ENCODE results near the gene GFAP.

GFAP gene

DNA sequence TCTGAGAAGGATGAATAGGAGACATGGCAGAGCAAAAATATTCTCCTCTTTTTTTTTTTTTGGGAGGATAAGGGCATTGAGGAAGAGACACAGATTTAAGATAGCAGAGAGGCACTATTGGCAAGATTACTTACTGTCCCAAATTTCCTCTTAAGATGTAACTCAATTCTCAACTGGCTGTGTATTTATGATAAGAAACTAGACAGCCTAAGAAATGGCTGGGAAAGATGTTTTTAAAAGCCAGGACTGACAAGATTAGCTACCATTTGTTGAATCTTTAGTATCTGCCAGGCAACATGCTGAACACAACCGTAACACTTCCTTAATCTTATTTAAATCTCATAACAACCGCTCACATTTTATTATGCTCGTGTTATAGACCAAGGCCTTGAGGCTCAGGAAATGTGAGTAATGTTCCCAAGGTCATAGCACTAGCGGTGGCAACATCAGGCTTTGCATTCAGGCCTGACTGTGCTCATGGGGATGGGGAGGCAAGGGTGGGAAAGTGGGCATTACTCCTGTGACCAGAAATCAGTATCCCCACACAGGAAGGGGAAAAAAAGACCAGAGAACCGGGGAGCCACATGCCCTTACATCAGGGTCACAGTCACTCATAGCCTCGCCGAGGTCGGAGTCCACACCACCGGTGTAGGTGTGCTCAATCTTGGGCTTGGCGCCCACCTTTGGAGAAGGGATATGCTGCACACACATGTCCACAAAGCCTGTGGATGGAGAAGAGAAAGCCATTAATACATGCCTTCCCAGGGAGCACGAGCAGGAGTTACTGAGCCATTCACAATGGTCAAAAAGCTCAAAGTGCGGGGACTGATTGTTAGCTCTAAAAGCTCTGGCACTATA, 52.0 kb downstream of the GFAP start:
- TF ChIP-seq, protein P1, sequence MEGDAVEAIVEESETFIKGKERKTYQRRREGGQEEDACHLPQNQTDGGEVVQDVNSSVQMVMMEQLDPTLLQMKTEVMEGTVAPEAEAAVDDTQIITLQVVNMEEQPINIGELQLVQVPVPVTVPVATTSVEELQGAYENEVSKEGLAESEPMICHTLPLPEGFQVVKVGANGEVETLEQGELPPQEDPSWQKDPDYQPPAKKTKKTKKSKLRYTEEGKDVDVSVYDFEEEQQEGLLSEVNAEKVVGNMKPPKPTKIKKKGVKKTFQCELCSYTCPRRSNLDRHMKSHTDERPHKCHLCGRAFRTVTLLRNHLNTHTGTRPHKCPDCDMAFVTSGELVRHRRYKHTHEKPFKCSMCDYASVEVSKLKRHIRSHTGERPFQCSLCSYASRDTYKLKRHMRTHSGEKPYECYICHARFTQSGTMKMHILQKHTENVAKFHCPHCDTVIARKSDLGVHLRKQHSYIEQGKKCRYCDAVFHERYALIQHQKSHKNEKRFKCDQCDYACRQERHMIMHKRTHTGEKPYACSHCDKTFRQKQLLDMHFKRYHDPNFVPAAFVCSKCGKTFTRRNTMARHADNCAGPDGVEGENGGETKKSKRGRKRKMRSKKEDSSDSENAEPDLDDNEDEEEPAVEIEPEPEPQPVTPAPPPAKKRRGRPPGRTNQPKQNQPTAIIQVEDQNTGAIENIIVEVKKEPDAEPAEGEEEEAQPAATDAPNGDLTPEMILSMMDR (IDR thresholded peaks at IDR 0.05) = no peak

DNA sequence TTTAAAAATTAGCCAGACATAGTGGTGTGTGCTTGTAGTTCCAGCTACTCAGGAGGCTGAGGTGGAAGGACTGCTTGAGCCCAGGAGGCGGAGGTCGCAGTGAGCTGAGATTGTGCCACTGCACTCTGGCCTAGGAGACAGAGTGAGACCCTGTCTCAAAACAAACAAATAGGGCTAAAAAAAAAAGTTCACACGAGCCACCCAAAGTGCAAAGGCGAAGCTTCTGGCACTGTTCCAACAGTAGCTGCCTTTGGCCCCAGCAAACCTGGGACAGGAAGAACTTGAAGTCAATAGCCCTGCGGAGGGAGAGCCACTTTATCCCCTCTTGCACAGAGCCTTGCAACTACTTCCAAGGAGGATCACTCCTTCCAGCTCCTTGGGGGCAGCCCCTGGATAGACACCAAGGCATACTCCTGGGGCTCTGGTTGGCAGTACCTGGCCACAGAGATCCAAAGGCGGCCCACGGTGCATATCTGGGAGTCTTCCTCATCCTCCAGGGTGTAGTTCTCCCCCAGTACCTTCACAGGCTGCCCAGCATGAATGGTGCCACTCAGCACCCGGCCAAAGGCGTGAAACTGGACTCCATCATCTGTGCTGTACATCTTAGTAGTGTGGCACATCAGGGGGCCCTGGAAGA, 52.9 kb downstream of the GFAP start:
- no peak for DNase-seq (ENCODE audit: low spot score)
- H3K27ac ChIP-seq = no peak overlapping the region
- TF ChIP-seq, protein P1 (IDR thresholded peaks at IDR 0.05) = no peak
- no peak overlapping the region for H3K4me3 ChIP-seq

More for the DNA sequence above, 52.0 kb downstream of the GFAP start:
- H3K4me3 ChIP-seq = no peak overlapping the region
- DNase-seq (ENCODE audit: low spot score) = no peak
- H3K27ac ChIP-seq = no peak overlapping the region

DNA sequence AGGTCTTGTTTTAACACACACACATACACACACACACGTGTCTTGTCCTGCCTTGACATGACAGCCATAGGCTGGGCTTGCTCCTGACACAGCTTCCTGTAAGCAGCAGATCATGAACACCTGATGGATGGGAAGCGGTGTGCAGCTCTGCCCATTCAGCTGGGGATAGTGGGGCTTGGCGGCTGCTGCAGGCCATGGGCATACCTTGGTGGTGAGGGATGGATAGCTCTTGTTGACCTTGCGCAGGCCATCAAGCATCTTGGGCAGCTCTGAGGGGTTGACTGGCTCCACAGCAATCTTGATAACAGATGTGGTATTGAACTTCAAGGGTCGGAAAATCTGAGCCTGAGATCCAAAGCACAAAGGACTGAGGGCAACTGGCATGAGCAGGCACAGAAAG, 55.6 kb downstream of the GFAP start:
- DNase-seq (ENCODE audit: low spot score) = no peak
- H3K27ac ChIP-seq = no peak overlapping the region
- TF ChIP-seq, protein P1 (IDR thresholded peaks at IDR 0.05) = no peak
- no peak overlapping the region for H3K4me3 ChIP-seq

DNA sequence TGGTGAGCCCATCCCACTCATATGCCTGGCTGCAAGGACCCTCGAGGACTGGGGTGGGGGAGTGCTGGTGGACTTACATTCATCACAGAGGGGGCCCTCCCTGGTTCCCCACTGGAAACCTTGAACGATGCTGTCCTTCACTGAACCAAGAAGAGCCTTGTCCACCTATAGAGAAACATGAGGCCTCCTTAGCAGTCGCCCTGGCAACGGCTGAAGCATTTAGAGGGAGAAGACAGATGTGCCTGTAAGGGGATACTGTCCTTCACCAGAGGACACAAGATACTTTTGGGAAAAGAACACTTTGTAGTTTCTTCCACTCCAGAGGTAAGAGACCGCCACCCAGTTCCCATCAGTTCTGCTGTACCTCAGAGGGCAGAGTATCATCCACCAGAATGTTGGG, 61.1 kb downstream of the GFAP start:
- Histone ChIP-seq H3K4me3 (no peak overlapping the region), H3K27ac (no peak overlapping the region)
- no peak for DNase-seq (ENCODE audit: low spot score)
- TF ChIP-seq, protein P1 (IDR thresholded peaks at IDR 0.05) = no peak

Measured in coronary artery (tissue), 2 donors.